BLaER1 treated with 17β-estradiol and CSF1 and Interleukin-3, amounts not matched to agents 10 nM and 100 nM (cell line): ENCODE data around the gene ETS2.

Source experiments
- H3K27ac ChIP-seq, 11 experiments: shearing (Covaris generic); formaldehyde crosslinking; 2 replicates each; pipeline ENCODE4 v1.8.1; 2022
- H3K27me3 ChIP-seq, 11 experiments: shearing (Covaris generic); formaldehyde crosslinking; 2 replicates each; pipeline ENCODE4 v1.8.1; 2022
- H3K36me3 ChIP-seq, 11 experiments: shearing (Covaris generic); formaldehyde crosslinking; 2 replicates each; pipeline ENCODE4 v1.8.1; 2022
- H3K4me1 ChIP-seq, 10 experiments: shearing (Covaris generic); formaldehyde crosslinking; 2 replicates each; pipeline ENCODE4 v1.8.1; 2022
- H3K4me2 ChIP-seq, 11 experiments: shearing (Covaris generic); formaldehyde crosslinking; 2 replicates each; pipeline ENCODE4 v1.8.1; 2022
- H3K4me3 ChIP-seq, 10 experiments: shearing (Covaris generic); formaldehyde crosslinking; 2 replicates each; pipeline ENCODE4 v1.8.1; 2022
- H3K9ac ChIP-seq, 11 experiments: shearing (Covaris generic); formaldehyde crosslinking; 2 replicates each; pipeline ENCODE4 v1.8.1; 2022
- H3K9me3 ChIP-seq, 11 experiments: shearing (Covaris generic); formaldehyde crosslinking; replicated peaks in 1 of 11; 2 replicates each; pipeline ENCODE4 v1.8.1; 2022
- H4K20me1 ChIP-seq, 11 experiments: shearing (Covaris generic); formaldehyde crosslinking; 2 replicates each; pipeline ENCODE4 v1.8.1; 2022
- Cebpa-rat ChIP-seq, 11 experiments: shearing (Covaris generic); IDR thresholded peaks; 2 replicates each; pipeline ENCODE4 v1.8.1; 2022

The ETS2 gene

DNA sequence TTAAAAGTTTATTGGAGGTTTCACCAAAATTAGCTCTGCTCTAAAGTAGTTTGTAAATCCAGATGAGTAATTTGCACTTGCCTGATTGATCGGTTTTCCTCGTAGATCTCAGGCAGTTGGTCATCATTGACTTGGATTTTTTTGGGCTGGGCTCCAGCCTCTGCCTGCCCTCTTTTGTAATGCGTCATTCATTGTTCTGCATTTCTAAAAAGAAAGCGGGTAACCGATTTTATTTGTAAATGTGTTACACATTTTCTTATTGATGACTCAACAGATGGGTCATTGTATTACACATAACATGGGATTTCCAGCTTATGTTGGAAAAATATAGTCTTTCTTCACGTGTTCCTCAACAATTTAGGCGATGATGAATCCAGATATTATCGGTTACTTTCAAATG is 5.5 kb downstream of the ETS2 start:
- Histone ChIP-seq H3K27ac (peak overlapping the region in 1 of 11 experiments; percentile 16; a peak in 1 of 22 replicates), H3K4me2 (peak overlapping the region in 2 of 11 experiments; percentile 95 to 97; a peak in 2 of 22 replicates), H3K9ac (no peak overlapping the region), H3K4me3 (no peak overlapping the region), H3K9me3 (peaks cover 0 to 38% (median 27%) of the 10 kb centered on the region in 11 experiments; a peak in 16 of 22 replicates), H4K20me1 (peaks cover 31 to 87% (median 64%) of the 10 kb centered on the region in 11 experiments; a peak in 21 of 22 replicates), H3K27me3 (no peaks in the 10 kb centered on the region), H3K4me1 (peaks cover 25 to 40% (median 33%) of the 10 kb centered on the region in 10 experiments), H3K36me3 (peaks cover 64 to 88% (median 84%) of the 10 kb centered on the region in 11 experiments)
- TF ChIP-seq Cebpa-rat (IDR thresholded peaks at IDR 0.05), result no peak

DNA sequence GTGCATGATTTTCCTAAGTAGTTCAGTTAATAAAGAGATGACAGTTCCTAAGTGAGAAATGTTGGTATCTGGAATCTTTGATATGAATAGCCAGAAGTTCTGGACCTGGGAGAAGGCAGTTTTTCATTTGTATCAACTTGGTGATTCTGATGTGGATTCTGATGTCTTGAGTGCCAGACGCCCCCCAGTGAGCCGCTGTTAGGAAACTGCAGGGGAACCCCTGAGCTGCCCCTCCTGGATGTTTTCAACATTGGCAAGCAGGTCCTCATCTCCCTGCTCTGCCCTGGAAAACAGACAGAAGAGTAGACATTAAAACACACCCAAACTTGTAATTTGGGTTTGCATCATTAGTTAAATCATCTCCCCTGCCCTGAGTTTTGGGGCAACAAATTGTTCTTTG is 7.4 kb downstream of the ETS2 start:
- no peaks in the 10 kb centered on the region for H3K27me3 ChIP-seq
- peaks cover 16 to 37% (median 24%) of the 10 kb centered on the region in 10 experiments for H3K4me1 ChIP-seq
- H3K4me2 ChIP-seq, result no peak overlapping the region
- H3K27ac ChIP-seq, result no peak overlapping the region
- no peak overlapping the region for H3K9ac ChIP-seq
- H4K20me1 ChIP-seq, result peaks cover 19 to 89% (median 51%) of the 10 kb centered on the region in 11 experiments; a peak in 20 of 22 replicates
- peaks cover 82 to 98% (median 94%) of the 10 kb centered on the region in 11 experiments for H3K36me3 ChIP-seq
- H3K4me3 ChIP-seq, result no peak overlapping the region
- TF ChIP-seq Cebpa-rat (IDR thresholded peaks at IDR 0.05), result no peak
- H3K9me3 ChIP-seq, result peaks cover 0 to 51% (median 37%) of the 10 kb centered on the region in 11 experiments; a peak in 17 of 22 replicates

DNA sequence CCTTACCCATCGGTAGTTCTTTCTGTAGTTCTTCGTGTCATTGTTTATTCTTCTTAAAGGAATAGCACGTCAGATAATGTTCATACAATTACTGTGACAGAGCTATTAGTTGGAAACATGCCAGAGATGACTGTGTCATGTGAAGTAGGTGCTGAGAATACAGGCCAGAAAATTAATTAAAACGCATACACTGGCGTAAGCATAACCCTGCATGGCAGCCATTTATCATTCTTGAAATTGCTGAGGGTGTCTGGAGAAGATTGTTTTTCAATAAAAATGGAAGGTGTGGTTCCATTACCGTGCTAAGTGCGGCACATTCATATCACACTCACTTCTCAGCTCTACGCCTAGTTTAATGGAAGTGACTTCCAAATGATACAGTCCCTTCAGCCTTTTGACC is 7.8 kb downstream of the ETS2 start:
- Histone ChIP-seq H3K4me2 (no peak overlapping the region), H4K20me1 (peaks cover 16 to 89% (median 51%) of the 10 kb centered on the region in 11 experiments; a peak in 19 of 22 replicates), H3K27ac (no peak overlapping the region), H3K4me1 (peaks cover 12 to 33% (median 20%) of the 10 kb centered on the region in 10 experiments), H3K27me3 (no peaks in the 10 kb centered on the region), H3K9me3 (peaks cover 0 to 55% (median 41%) of the 10 kb centered on the region in 11 experiments; a peak in 18 of 22 replicates), H3K4me3 (no peak overlapping the region), H3K36me3 (peaks cover 86 to 98% (median 94%) of the 10 kb centered on the region in 11 experiments), H3K9ac (no peak overlapping the region)
- TF ChIP-seq Cebpa-rat (IDR thresholded peaks at IDR 0.05), result no peak

DNA sequence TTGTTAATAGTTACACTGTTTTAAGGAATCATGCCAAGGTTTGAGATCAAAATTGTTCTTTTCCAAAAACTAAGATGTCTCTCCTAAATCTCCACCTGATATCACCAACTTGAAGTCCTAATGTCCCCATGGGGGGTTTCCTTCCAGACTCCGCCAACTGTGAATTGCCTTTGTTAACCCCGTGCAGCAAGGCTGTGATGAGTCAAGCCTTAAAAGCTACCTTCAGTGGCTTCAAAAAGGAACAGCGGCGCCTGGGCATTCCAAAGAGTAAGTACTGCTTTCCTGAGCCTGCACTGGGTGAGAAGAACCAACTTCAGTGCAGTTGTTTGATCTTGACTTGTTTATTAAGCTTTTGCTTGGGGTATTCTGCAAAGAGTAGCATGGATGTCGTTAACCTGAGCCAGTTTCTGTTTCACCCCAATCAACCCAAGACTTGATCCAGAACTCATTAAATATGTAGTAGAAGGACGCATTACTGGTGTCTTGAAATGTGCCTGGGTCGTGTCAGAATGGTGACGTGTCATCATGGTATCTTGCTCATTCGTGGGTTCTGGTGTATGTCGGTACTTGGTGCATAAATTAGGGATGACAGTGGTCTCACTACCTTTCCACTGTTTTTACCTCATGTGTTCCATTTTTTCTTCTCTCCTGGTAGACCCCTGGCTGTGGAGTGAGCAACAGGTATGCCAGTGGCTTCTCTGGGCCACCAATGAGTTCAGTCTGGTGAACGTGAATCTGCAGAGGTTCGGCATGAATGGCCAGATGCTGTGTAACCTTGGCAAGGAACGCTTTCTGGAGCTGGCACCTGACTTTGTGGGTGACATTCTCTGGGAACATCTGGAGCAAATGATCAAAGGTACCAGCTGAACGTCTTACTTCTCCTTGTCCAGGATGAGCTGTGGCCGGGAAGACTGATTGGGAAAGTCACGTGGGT is 8.7 kb downstream of the ETS2 start:
- H3K4me2 ChIP-seq, result no peak overlapping the region
- H3K9me3 ChIP-seq, result peaks cover 0 to 63% (median 48%) of the 10 kb centered on the region in 11 experiments; a peak in 18 of 22 replicates
- H3K36me3 ChIP-seq, result peaks cover 95 to 98% (median 97%) of the 10 kb centered on the region in 11 experiments
- peaks cover 14 to 96% (median 51%) of the 10 kb centered on the region in 11 experiments; a peak in 20 of 22 replicates for H4K20me1 ChIP-seq
- TF ChIP-seq Cebpa-rat (IDR thresholded peaks at IDR 0.05), result no peak
- H3K27me3 ChIP-seq, result no peaks in the 10 kb centered on the region
- no peak overlapping the region for H3K4me3 ChIP-seq
- no peak overlapping the region for H3K27ac ChIP-seq
- H3K9ac ChIP-seq, result no peak overlapping the region
- H3K4me1 ChIP-seq, result peaks cover 4 to 25% (median 12%) of the 10 kb centered on the region in 10 experiments

DNA sequence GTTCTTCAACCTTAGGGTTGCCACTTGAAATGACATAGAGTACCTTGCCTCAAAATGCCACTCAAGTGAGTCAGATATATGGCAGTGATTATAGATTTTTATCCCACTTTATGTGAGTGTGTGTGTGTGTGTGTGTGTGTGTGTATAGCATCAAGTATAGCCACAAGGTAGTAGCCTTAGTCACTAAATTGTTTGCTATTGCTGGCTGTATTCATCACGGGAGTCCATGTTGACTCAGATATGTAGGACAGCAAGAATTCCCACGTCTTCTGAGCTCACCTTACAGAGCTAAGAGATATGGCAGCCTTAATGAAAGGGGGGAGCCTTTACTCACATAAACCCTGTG is 9.3 kb downstream of the ETS2 start:
- Histone ChIP-seq H3K27me3 (no peaks in the 10 kb centered on the region), H3K9me3 (peaks cover 0 to 66% (median 50%) of the 10 kb centered on the region in 11 experiments; a peak in 18 of 22 replicates), H4K20me1 (peaks cover 13 to 96% (median 50%) of the 10 kb centered on the region in 11 experiments; a peak in 18 of 22 replicates), H3K4me1 (peaks cover 0 to 20% (median 5%) of the 10 kb centered on the region in 10 experiments; a peak in 13 of 20 replicates), H3K36me3 (peaks cover 97 to 98% (median 98%) of the 10 kb centered on the region in 11 experiments), H3K27ac (no peak overlapping the region), H3K9ac (no peak overlapping the region), H3K4me3 (no peak overlapping the region), H3K4me2 (no peak overlapping the region)
- TF ChIP-seq Cebpa-rat (IDR thresholded peaks at IDR 0.05), result no peak

DNA sequence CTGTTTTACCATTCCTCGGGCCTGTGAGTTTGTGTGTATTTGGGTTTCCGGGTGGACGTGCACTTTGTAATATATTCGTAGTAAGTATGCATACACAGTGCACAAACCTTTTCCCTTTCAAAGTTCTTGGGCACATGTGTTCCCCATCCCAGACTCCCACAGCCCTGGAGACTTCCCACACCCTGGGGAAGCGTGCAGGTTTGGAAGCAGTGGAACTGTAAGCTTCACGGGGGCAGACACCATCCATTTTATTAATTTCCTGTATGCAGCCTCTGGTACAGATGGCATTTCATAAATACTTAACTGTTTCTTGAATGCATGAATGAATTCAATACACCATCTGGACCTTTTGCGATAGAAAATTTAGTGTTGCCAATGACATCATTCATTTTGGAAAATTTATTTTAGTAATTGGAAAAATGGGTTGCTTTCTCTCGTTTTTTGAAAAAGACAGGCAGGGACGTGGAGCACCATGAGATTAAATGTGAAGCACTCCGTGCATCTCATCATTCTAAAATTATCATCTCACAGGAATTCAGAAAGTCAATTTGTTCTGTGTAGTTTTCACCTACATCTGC is 10.8 kb downstream of the ETS2 start:
- H3K4me1 ChIP-seq, result peaks cover 0 to 19% (median 4%) of the 10 kb centered on the region in 10 experiments; a peak in 13 of 20 replicates
- H3K27ac ChIP-seq, result no peak overlapping the region
- no peak overlapping the region for H3K4me3 ChIP-seq
- no peaks in the 10 kb centered on the region for H3K27me3 ChIP-seq
- H3K9me3 ChIP-seq, result peaks cover 0 to 78% (median 54%) of the 10 kb centered on the region in 11 experiments; a peak in 18 of 22 replicates
- no peak for TF ChIP-seq Cebpa-rat (IDR thresholded peaks at IDR 0.05)
- peaks cover 6 to 96% (median 51%) of the 10 kb centered on the region in 11 experiments; a peak in 18 of 22 replicates for H4K20me1 ChIP-seq
- H3K9ac ChIP-seq, result no peak overlapping the region
- H3K4me2 ChIP-seq, result no peak overlapping the region
- peaks cover 97 to 98% (median 98%) of the 10 kb centered on the region in 11 experiments for H3K36me3 ChIP-seq

DNA sequence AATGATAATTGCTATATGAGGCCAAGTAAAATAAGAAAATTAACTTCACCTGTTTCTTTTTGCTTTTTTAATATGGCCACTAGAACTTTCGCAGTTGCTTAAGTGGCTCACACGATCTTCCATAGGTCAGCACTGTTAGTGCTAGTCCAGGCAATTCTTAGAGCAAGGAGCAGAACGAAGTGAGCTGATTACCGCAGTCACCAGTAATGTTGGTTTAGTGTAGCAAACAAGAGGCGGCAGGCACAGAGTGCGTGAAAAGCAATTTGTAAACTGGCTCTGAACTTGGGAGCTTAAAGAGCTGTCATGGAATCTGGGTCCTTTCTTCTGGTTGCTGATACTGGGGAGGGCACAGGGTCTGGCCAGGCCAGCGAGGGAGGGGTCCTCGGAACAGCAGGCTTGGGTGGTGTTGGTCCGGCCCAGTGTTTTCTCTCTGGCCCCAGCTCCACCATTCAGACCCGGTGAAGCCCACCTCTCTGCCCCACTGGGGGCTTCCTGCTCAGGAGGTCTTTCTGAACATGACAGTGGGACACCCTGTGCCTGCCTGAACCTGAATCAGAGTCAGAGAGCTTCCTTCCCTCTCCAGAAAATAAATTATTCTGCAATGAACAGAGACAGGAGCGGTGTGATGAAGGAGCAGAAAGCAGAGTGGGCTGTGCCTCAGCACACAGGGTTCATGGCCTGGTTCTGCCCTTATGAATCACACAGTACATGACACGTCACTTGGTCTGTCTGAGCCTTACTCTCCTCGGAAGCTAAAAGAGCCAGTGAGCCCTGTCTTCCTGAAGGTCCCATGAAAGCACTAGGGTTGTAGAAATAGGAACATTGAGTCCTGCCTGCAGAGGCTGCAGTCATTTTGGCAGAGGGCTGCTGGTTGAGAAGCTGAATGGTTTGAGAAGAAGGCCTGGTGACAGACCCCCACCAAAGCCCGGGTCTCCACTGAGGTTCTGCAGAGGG is 11.9 kb downstream of the ETS2 start:
- H3K4me3 ChIP-seq, result no peak overlapping the region
- no peak for TF ChIP-seq Cebpa-rat (IDR thresholded peaks at IDR 0.05)
- peaks cover 6 to 96% (median 56%) of the 10 kb centered on the region in 11 experiments; a peak in 18 of 22 replicates for H4K20me1 ChIP-seq
- no peak overlapping the region for H3K4me2 ChIP-seq
- peaks cover 5 to 30% (median 16%) of the 10 kb centered on the region in 10 experiments; a peak in 19 of 20 replicates for H3K4me1 ChIP-seq
- H3K27me3 ChIP-seq, result no peaks in the 10 kb centered on the region
- H3K9ac ChIP-seq, result no peak overlapping the region
- peaks cover 97 to 98% (median 98%) of the 10 kb centered on the region in 11 experiments for H3K36me3 ChIP-seq
- H3K27ac ChIP-seq, result no peak overlapping the region
- H3K9me3 ChIP-seq, result peaks cover 0 to 86% (median 61%) of the 10 kb centered on the region in 11 experiments; a peak in 18 of 22 replicates

DNA sequence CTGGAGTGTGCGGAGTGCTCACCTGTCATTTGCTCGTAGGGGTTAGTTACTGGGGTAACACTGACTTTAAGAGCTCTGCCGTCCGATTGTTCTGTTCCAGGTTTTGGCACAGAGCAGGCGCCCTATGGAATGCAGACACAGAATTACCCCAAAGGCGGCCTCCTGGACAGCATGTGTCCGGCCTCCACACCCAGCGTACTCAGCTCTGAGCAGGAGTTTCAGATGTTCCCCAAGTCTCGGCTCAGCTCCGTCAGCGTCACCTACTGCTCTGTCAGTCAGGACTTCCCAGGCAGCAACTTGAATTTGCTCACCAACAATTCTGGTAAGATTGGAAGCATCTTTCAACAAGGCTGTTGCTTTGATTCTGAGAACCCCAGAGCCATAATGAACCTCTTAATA is 12.6 kb downstream of the ETS2 start:
- H3K4me1 ChIP-seq, result peaks cover 8 to 37% (median 22%) of the 10 kb centered on the region in 10 experiments; a peak in 19 of 20 replicates

More for the DNA sequence above, 12.6 kb downstream of the ETS2 start:
- Histone ChIP-seq H3K4me3 (no peak overlapping the region), H3K9ac (no peak overlapping the region), H4K20me1 (peaks cover 6 to 96% (median 53%) of the 10 kb centered on the region in 11 experiments; a peak in 18 of 22 replicates), H3K27me3 (no peaks in the 10 kb centered on the region), H3K9me3 (peaks cover 0 to 83% (median 54%) of the 10 kb centered on the region in 11 experiments; a peak in 18 of 22 replicates), H3K27ac (no peak overlapping the region), H3K36me3 (peaks cover 97 to 98% (median 98%) of the 10 kb centered on the region in 11 experiments), H3K4me2 (no peak overlapping the region)
- TF ChIP-seq Cebpa-rat (IDR thresholded peaks at IDR 0.05), result no peak
